Naive thymus-derived CD4-positive, alpha-beta T cell (primary cell): ENCODE data around the gene CDK9. TPM values are rescaled to one million over a fixed set of nuclear protein-coding genes. Genes with fewer than 3 reads are reported as not detected.
A peak's percentile ranks its signal among the peaks of the same experiment; 100 is the strongest.

ENCODE experiments used
- ATAC-seq: fragments of 150-1000 bp; cut with Tn5 transposase; 2 replicates; pipeline ENCODE4 v1.10.0; 2021; ENCODE audit warnings: mild to moderate bottlenecking, moderate library complexity
- CTCF ChIA-PET: fragments of 350-600 bp; sonication (Branson Sonifier 250); formaldehyde crosslinking; loops from one replicate; lab custom pipeline; 2021; ENCODE audit warnings: antibody characterized with exemption; lab: Charles Lee
- POLR2A ChIA-PET: fragments of 350-600 bp; sonication (Branson Sonifier 250); formaldehyde crosslinking; loops from one replicate; lab custom pipeline; 2021; ENCODE audit warnings: antibody characterized with exemption, inconsistent platforms; lab: Charles Lee
- DNase-seq, 9 donors: peaks; one replicate each; pipeline versions ENCODE4 v3.0.0 to v3.0.0-alpha.2; 2020 to 2022; ENCODE audit warnings: mixed read lengths in 1 of 9
- H3K27ac ChIP-seq: one replicate; pipeline ENCODE4 v1.7.0; 2013; ENCODE audit warnings: mild to moderate bottlenecking, low read depth, low read length, moderate library complexity
- H3K27me3 ChIP-seq, 2 donors: one replicate each; pipeline ENCODE4 v1.7.0; 2013; ENCODE audit warnings: low read length in 2 of 2, mild to moderate bottlenecking in 2 of 2, moderate library complexity in 2 of 2; ENCODE audit not compliant: control insufficient read depth in 2 of 2, insufficient read depth in 2 of 2
- H3K36me3 ChIP-seq, 3 experiments: 1 replicate in 2 of 3; 2 replicates in 1 of 3; pipeline ENCODE4 v1.7.0; 2013; ENCODE audit warnings: low read length in 3 of 3, mild to moderate bottlenecking in 3 of 3, moderate library complexity in 1 of 3; ENCODE audit not compliant: insufficient read depth in 3 of 3, control insufficient read depth in 2 of 3
- H3K4me1 ChIP-seq, 2 donors: one replicate each; pipeline ENCODE4 v1.7.0; 2013; ENCODE audit warnings: low read length in 2 of 2, mild to moderate bottlenecking in 2 of 2, moderate library complexity in 1 of 2; ENCODE audit not compliant: control insufficient read depth in 2 of 2, insufficient read depth in 2 of 2
- H3K4me3 ChIP-seq: 2 replicates; pipeline ENCODE4 v1.7.0; 2013; ENCODE audit warnings: mild to moderate bottlenecking, low read length
- H3K9me3 ChIP-seq, 3 experiments: 1 replicate in 2 of 3; 2 replicates in 1 of 3; pipeline ENCODE4 v1.7.0; 2013; ENCODE audit warnings: low read length in 3 of 3; ENCODE audit not compliant: control insufficient read depth in 2 of 3
- H3K27ac Mint-ChIP-seq, 9 donors: one replicate each; pipeline ENCODE4 v1.8.0; 2020 to 2022; ENCODE audit warnings: mixed read lengths in 9 of 9, mild to moderate bottlenecking in 8 of 9, moderate library complexity in 5 of 9, inconsistent platforms in 2 of 9
- H3K27me3 Mint-ChIP-seq, 5 donors: one replicate each; pipeline ENCODE4 v1.8.0; 2021 to 2022; ENCODE audit warnings: mixed read lengths in 5 of 5, mild to moderate bottlenecking in 1 of 5
- H3K36me3 Mint-ChIP-seq, 5 donors: one replicate each; pipeline ENCODE4 v1.8.0; 2020 to 2022; ENCODE audit warnings: mixed read lengths in 5 of 5, mild to moderate bottlenecking in 3 of 5, inconsistent platforms in 1 of 5
- H3K4me1 Mint-ChIP-seq, 7 donors: one replicate each; pipeline ENCODE4 v1.8.0; 2020 to 2022; ENCODE audit warnings: mixed read lengths in 7 of 7, mild to moderate bottlenecking in 3 of 7, inconsistent platforms in 1 of 7
- H3K4me3 Mint-ChIP-seq, 10 donors: one replicate each; pipeline ENCODE4 v1.8.0; 2020 to 2022; ENCODE audit warnings: mild to moderate bottlenecking in 10 of 10, mixed read lengths in 10 of 10, moderate library complexity in 6 of 10, inconsistent platforms in 2 of 10
- H3K9me3 Mint-ChIP-seq, 11 donors: one replicate each; pipeline ENCODE4 v1.8.0; 2020 to 2022; ENCODE audit warnings: mixed read lengths in 11 of 11, mild to moderate bottlenecking in 4 of 11, inconsistent platforms in 1 of 11, moderate library complexity in 1 of 11
- intact Hi-C, 2 donors: fragments of 100-400 bp; cut with micrococcal nuclease; formaldehyde crosslinking; loops; one replicate each; pipeline ENCODE4 v1.15.1; 2023
- polyA plus RNA-seq, 2 donors: library from polyadenylated mRNA; unstranded; fragments of 300-500 nt; fragmentation: Illumina TruSeq; gene quantifications; one replicate each; pipeline ENCODE4 v1.2.3, GENCODE V29; 2021
- total RNA-seq, 6 experiments: library from RNA in 5 of 6; stranded (reverse) in 5 of 6; gene quantifications; 1 replicate in 5 of 6; 2 replicates in 1 of 6; pipeline ENCODE4 v1.2.3 and lab custom pipeline; 2021 to 2026

CDK9 gene
- total and polyA plus RNA-seq, 7 experiments from 2014 or later, result 37.5 to 135 (median 120) TPM

- Histone ChIP-seq H3K36me3 (peaks cover 5 to 43% (median 20%) of the 10 kb centered on the region in 3 experiments), H3K9me3 (no peaks in the 10 kb centered on the region), H3K27ac (peak overlapping the region; percentile 90), H3K4me1 (peaks cover 43 to 54% of the 10 kb centered on the region in 2 donors), H3K4me3 (peak overlapping the region; percentile 11), H3K27me3 (no peaks in the 10 kb centered on the region)
- intact Hi-C loops, result no loop called here
- POLR2A ChIA-PET, result interaction anchor here (0.7 to 11.2 kb wide), 6 partner anchors 11 to 148 kb away, joined by 3 to 99 read pairs (median 4); partner anchors contain the start of genes CDK9 and SH2D3C
- Mint-ChIP-seq H3K36me3 (peaks cover 0 to 42% (median 10%) of the 10 kb centered on the region in 5 donors), H3K27me3 (no peaks in the 10 kb centered on the region), H3K4me1 (peaks cover 61 to 91% (median 85%) of the 10 kb centered on the region in 7 donors), H3K9me3 (peaks cover 0 to 1% (median 0%) of the 10 kb centered on the region in 11 donors), H3K27ac (peak overlapping the region in 8 of 9 donors; percentile 78 to 95 (median 89)), H3K4me3 (peak overlapping the region in 7 of 10 donors; percentile 58 to 88 (median 73))
- ATAC-seq (no peak), DNase-seq (no peak)
- CTCF ChIA-PET, result interaction anchor here (0.8 to 1.9 kb wide), 6 partner anchors 17 to 153 kb away, joined by 3 to 8 read pairs (median 4); partner anchors contain the start of genes CDK9, ST6GALNAC4 and TOR2A
Observed at GRCh38 chr9:127767909-127768331, 17.9 kb upstream of the CDK9 start.

- Mint-ChIP-seq H3K27ac (peak overlapping the region; percentile 76 to 95 (median 90)), H3K36me3 (peaks cover 0 to 39% (median 9%) of the 10 kb centered on the region in 5 donors), H3K9me3 (peaks cover 0 to 1% (median 0%) of the 10 kb centered on the region in 11 donors), H3K27me3 (no peaks in the 10 kb centered on the region), H3K4me3 (peak overlapping the region; percentile 27 to 88 (median 64)), H3K4me1 (peaks cover 55 to 91% (median 79%) of the 10 kb centered on the region in 7 donors)
- ATAC-seq (no peak), DNase-seq (no peak)
- ChIA-PET CTCF (interaction anchor here (1.1 to 1.2 kb wide), 3 partner anchors 17 to 33 kb away, joined by 3 to 4 read pairs (median 4); partner anchors contain the start of genes CDK9 and TOR2A), POLR2A (interaction anchor here (1.2 to 11.2 kb wide), 3 partner anchors 10 to 147 kb away, joined by 3 to 99 read pairs (median 19); partner anchors contain the start of genes CDK9 and SH2D3C)
- H3K27me3 ChIP-seq, result no peaks in the 10 kb centered on the region
- peaks cover 6 to 47% (median 24%) of the 10 kb centered on the region in 3 experiments for H3K36me3 ChIP-seq
- H3K4me3 ChIP-seq, result no peak overlapping the region
- H3K9me3 ChIP-seq, result no peaks in the 10 kb centered on the region
- peaks cover 43 to 54% of the 10 kb centered on the region in 2 donors for H3K4me1 ChIP-seq
- H3K27ac ChIP-seq, result peak overlapping the region; percentile 90
- intact Hi-C loops, result no loop called here
Observed at GRCh38 chr9:127768698-127769097, 17.1 kb upstream of the CDK9 start.

GRCh38 chr9:127769101-127769500 lies 16.7 kb upstream of the CDK9 start:
- Histone ChIP-seq H3K27me3 (no peaks in the 10 kb centered on the region), H3K4me1 (peaks cover 46 to 58% of the 10 kb centered on the region in 2 donors), H3K36me3 (peaks cover 10 to 49% (median 28%) of the 10 kb centered on the region in 3 experiments), H3K27ac (peak overlapping the region; percentile 90), H3K9me3 (no peaks in the 10 kb centered on the region), H3K4me3 (no peak overlapping the region)
- POLR2A ChIA-PET, result interaction anchor here (1.2 to 11.2 kb wide), 3 partner anchors 10 to 146 kb away, joined by 3 to 99 read pairs (median 19); partner anchors contain the start of genes CDK9 and SH2D3C
- ATAC-seq (no peak), DNase-seq (no peak)
- intact Hi-C loops, result no loop called here
- H3K27me3 Mint-ChIP-seq, result no peaks in the 10 kb centered on the region
- H3K9me3 Mint-ChIP-seq, result peaks cover 0 to 1% (median 0%) of the 10 kb centered on the region in 11 donors
- peaks cover 55 to 91% (median 79%) of the 10 kb centered on the region in 7 donors for H3K4me1 Mint-ChIP-seq
- CTCF ChIA-PET, result interaction anchor here (0.7 to 1.2 kb wide), 4 partner anchors 17 to 34 kb away, joined by 3 to 4 read pairs (median 4); partner anchors contain the start of genes CDK9 and TOR2A
- peaks cover 0 to 39% (median 9%) of the 10 kb centered on the region in 5 donors for H3K36me3 Mint-ChIP-seq
- peak overlapping the region; percentile 76 to 95 (median 90) for H3K27ac Mint-ChIP-seq
- H3K4me3 Mint-ChIP-seq, result peak overlapping the region; percentile 27 to 88 (median 64)

- H3K36me3 ChIP-seq, result peaks cover 11 to 53% (median 31%) of the 10 kb centered on the region in 3 experiments
- peak overlapping the region; percentile 71 for H3K4me3 ChIP-seq
- ChIA-PET CTCF (interaction anchor here (0.7 to 1.4 kb wide), 7 partner anchors 15 to 99 kb away, joined by 3 to 4 read pairs (median 3); partner anchors contain the start of gene TOR2A), POLR2A (interaction anchor here (0.5 to 11.2 kb wide), 6 partner anchors 9 to 391 kb away, joined by 3 to 99 read pairs (median 6); partner anchors contain the start of genes CDK9 and SH2D3C)
- Mint-ChIP-seq H3K4me1 (peaks cover 54 to 90% (median 78%) of the 10 kb centered on the region in 7 donors), H3K27me3 (no peaks in the 10 kb centered on the region), H3K9me3 (peaks cover 0 to 1% (median 0%) of the 10 kb centered on the region in 11 donors), H3K4me3 (peak overlapping the region; percentile 74 to 92 (median 86)), H3K27ac (peak overlapping the region in 8 of 9 donors; percentile 90 to 96 (median 94)), H3K36me3 (peaks cover 0 to 39% (median 11%) of the 10 kb centered on the region in 5 donors)
- peaks cover 52 to 62% of the 10 kb centered on the region in 2 donors for H3K4me1 ChIP-seq
- peak overlapping the region; percentile 90 for H3K27ac ChIP-seq
- ATAC-seq (no peak), DNase-seq (no peak)
- intact Hi-C loops, result loop anchor here (5.0 to 10.0 kb wide), 3 partner anchors 297 to 505 kb away; partner anchors contain the start of genes GOLGA2 (in 1 of the 2), NAIF1 (in 1 of the 2), PTGES2 (in 1 of the 2) and SLC25A25 (in 1 of the 2)
- H3K9me3 ChIP-seq, result no peaks in the 10 kb centered on the region
- no peaks in the 10 kb centered on the region for H3K27me3 ChIP-seq
Observed at GRCh38 chr9:127769929-127770582, 15.8 kb upstream of the CDK9 start.

GRCh38 chr9:127770583-127770904 lies 15.3 kb upstream of the CDK9 start:
- no peak for ATAC-seq
- H3K27ac ChIP-seq, result peak overlapping the region; percentile 90
- Mint-ChIP-seq H3K4me1 (peaks cover 49 to 87% (median 76%) of the 10 kb centered on the region in 7 donors), H3K36me3 (peaks cover 0 to 34% (median 11%) of the 10 kb centered on the region in 5 donors), H3K27ac (peak overlapping the region; percentile 90 to 96 (median 94)), H3K9me3 (peaks cover 0 to 1% (median 0%) of the 10 kb centered on the region in 11 donors), H3K4me3 (peak overlapping the region; percentile 74 to 92 (median 86)), H3K27me3 (no peaks in the 10 kb centered on the region)
- peaks cover 11 to 50% (median 31%) of the 10 kb centered on the region in 3 experiments for H3K36me3 ChIP-seq
- peaks cover 52 to 62% of the 10 kb centered on the region in 2 donors for H3K4me1 ChIP-seq
- H3K9me3 ChIP-seq, result no peaks in the 10 kb centered on the region
- intact Hi-C loops, result loop anchor here (5.0 to 10.0 kb wide), 3 partner anchors 297 to 504 kb away; partner anchors contain the start of genes GOLGA2 (in 1 of the 2), NAIF1 (in 1 of the 2), PTGES2 (in 1 of the 2) and SLC25A25 (in 1 of the 2)
- ChIA-PET POLR2A (interaction anchor here (0.5 to 11.2 kb wide), 13 partner anchors 9 to 391 kb away, joined by 3 to 99 read pairs (median 3); partner anchors contain the start of genes CDK9 and SH2D3C), CTCF (interaction anchor here (1.0 to 1.4 kb wide), 5 partner anchors 12 to 99 kb away, joined by 3 to 6 read pairs (median 3); partner anchors contain the start of gene CDK9)
- peak overlapping the region; percentile 71 for H3K4me3 ChIP-seq
- no peak for DNase-seq
- H3K27me3 ChIP-seq, result no peaks in the 10 kb centered on the region
